Fibroblast of peridontal ligament (primary cell): ENCODE data around the gene TRAF1.

Source experiments
- DNase-seq: peaks from one replicate; pipeline ENCODE4 v3.0.0-alpha.2; 2010; ENCODE audit errors: extremely low read depth

The TRAF1 gene

DNA sequence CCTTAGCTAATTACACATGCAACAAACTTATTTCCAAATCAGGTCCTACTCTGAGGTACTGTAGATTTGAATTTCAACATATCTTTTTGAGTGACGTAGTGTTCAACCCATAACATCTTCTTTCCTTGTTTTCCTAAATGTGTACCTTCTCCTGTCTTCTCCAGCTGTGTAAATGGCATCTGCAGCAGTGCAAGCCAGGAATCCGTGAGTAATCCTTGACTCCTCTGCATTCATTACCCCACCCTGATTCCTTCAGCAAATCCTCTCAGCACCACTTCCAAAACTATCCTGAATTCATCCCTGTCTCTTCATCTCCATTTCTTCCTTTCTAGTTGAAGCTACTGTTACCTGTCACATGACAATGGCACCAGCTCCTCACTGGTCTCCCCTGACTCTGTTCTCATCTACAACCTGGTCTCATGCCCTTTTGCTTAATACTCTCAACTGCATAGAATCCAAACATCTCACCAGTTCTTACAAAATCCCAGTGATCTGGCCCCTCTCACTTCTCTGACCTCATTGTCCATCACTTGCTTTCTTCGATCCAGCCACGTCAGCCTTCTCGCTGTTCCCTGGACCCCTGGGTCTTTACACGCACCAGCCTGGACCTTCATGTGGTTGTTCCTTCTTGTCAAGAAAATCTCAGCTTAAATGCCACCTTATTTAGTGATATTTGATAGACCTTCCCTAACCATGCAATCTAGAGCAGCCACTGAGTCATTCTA, 14.6 kb upstream of the TRAF1 start:
- DNase-seq: peak; percentile 53

GRCh38 chr9:120940573-120940972, 14.0 kb upstream of the TRAF1 start:
- no peak for DNase-seq

DNA sequence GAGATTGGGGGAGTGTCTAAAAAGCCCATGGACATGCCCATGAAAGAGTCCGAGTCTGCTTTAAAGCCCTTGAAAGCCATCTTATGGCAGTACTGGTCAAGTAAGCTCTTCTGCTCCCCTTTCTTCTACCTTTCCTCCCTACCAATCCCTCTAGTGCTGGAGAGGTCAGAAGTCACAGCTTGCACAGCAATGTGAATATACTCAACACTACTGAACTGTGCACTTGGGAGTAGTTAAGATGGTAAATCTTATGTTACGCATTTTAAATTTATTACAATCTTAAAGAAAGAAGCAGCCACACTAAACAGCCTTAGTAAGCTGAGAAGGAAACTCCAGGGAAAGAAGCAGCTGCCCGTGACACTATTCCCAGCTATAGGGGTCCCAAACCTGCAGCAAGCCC, 12.3 kb upstream of the TRAF1 start:
- DNase-seq: no peak

DNA sequence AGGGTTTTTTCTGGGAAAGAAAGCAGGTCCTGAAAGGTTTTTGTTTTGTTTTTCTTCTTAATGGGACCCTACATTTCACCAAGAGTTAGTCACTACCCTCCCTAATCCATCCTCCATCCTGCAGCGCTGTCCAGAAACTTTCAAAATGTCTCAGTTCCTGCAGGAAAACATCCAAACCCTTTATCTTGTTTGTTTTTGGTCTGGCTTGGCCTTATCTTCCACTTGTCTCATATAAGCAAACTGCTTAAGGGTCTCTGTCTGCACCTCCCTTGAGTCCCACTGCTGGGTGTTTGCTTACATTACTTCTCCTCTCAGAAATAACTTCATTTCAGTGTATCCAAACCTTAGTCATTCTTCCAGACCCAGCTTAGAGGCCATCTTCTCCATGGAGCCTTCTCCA, 11.0 kb upstream of the TRAF1 start:
- DNase-seq: peak; percentile 57

- DNase-seq: peak; percentile 58
Observed at GRCh38 chr9:120937127-120937526, 10.5 kb upstream of the TRAF1 start.

- no peak for DNase-seq
Observed at GRCh38 chr9:120936764-120937122, 10.1 kb upstream of the TRAF1 start.

GRCh38 chr9:120936011-120936763, 9.6 kb upstream of the TRAF1 start:
- DNase-seq: peak; percentile 99

GRCh38 chr9:120935383-120935857, 8.8 kb upstream of the TRAF1 start:
- peak; percentile 80 for DNase-seq

DNA sequence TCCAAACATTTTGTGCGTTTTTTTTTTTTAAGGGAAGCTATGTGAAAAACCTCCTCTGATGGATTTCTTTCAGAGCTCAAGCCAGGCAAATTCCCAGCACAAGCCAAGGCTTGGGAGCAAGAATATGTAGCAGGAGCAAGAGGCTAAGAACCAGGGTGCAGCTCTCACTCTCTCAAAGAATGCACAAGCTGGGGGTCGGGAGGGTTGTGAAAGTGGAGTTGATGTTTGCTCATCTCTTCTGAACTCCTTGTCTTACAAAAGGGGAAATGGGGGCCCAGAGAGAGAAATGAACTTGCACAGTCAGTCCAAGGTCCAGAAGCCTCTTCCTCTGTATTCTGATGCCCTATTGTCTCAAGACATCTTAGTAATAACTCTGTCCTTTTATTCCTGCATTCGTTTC, 7.7 kb upstream of the TRAF1 start:
- DNase-seq: no peak

DNA sequence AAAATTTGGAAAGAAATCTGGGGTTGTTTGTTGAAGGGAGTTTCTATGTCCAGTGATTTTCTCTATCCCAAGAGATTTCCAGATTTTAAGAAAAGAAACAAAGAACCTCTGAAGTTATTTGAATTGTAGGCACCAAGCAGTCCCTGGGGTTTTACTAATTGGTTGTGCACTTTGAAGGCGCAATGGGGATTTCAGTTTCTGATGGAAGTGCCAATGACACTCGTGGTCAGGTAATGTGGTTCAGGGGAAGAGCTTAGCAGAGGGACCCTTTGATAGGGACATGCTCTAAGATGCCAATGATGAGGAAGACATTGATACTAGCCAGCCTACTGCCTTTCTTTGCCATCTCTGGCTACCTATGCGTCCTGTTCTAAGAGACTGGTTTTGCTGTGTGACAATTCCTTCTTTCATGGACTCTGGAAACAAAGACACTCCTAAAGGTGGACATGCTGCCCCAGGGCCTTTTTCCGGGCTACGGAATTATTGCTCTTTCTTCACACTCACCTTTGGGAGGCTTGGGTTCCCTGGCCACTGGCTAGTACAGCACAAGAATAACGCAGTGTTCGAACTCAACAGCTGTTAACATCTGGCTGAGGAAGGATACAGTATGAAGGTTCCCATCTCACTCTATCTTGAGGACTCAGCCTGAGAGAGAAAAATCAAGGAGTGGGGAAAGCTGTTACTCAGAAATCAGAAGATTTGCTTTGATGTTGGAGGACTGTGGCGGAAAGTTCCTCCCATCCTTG, 6.9 kb upstream of the TRAF1 start:
- DNase-seq: no peak

DNA sequence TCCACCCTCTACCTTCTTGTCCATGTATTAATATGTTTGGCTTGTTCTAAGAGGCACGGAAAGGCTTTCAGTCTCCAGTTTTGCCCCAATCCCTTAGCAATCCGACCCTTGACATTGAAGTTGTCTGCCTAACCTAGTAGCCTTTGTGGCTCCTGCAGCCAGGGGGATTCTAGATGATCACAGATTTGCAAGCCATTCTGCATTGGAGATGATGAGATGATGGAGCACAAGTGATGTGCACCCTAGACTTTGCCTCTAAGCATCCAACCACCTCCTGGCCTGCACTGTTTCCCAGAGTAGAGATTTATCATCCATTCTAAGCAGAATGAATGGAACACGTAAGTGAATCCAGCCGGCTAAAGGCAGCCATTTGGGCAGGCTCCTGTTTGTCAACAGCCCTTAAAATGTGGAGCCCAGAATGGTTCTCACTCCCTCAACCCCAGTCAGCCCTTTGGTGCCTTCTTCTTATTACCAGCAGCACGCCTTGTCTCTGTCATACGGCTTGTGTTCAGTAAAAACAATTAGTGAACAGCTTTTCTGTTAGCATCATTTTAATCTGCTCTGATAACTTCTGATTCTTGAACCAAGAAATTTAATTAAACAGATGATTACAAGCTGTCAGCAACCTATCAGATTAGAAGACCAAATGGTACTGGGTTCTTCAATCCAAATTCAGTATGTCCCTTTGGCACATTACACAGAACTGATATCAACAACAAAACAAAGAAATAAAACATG, 5.7 kb upstream of the TRAF1 start:
- DNase-seq: no peak

GRCh38 chr9:120931231-120932085, 4.9 kb upstream of the TRAF1 start:
- peak; percentile 65 for DNase-seq

- DNase-seq: no peak
Observed at GRCh38 chr9:120929229-120929791, 2.7 kb upstream of the TRAF1 start.

DNA sequence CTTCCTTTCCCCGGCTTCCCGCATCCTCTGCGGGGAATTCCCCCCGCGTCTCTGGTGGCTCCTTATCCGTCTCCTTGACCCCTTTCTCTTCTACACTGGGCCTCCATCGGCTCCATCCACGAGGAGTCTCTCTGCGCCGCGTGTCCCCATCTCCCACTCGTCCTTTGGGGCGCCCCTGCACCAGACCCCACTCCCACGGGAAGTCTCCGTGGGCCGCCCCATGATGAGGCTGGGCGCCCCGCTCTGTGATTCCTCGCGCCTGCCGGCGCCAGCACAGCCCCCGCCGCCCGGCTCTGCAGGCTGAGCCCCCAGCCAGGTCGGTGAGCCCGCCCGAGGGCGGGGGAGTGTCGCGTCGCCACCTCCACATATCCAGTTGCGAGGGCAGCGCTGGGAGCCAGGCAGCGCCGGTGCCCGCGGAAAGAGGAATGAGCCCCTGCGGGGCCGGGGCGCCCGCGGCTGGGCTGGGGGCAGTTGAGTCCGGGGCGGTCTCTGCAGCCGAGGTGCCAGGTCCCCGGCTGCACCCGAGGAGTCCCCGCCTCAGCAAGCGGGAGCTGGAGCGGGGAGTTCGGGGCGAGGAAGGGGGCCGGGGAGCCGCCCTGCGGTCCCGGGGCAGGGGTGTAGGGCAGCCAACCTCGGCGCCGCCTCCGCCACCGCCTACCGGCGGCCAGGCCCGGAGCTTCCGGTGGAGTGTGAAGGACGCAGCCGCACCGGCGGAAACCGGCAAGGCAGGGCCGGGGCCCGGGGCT, 2.1 kb upstream of the TRAF1 start:
- DNase-seq: no peak

DNA sequence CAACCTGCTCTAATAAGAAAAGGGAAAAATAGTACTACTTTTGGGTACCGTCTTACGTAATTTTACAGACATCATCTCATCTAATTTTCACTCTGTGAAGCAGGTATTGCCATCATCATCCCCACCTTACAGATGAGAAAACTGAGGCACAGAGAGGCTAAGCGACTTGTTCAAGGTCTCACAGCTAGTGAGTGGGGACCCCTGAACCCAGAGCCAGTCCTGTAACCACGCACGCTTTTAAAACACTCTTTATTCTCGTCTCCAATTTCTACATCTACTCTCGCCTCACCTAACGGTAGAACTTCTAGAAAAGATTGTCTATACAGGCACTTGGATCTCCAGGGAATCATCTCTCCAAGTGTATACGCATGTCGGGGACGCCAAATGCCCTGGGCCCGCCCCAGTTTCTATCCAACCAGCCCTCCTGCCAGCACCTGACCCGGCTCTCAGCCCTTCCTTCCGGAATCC, 1.5 kb upstream of the TRAF1 start:
- DNase-seq: no peak

DNA sequence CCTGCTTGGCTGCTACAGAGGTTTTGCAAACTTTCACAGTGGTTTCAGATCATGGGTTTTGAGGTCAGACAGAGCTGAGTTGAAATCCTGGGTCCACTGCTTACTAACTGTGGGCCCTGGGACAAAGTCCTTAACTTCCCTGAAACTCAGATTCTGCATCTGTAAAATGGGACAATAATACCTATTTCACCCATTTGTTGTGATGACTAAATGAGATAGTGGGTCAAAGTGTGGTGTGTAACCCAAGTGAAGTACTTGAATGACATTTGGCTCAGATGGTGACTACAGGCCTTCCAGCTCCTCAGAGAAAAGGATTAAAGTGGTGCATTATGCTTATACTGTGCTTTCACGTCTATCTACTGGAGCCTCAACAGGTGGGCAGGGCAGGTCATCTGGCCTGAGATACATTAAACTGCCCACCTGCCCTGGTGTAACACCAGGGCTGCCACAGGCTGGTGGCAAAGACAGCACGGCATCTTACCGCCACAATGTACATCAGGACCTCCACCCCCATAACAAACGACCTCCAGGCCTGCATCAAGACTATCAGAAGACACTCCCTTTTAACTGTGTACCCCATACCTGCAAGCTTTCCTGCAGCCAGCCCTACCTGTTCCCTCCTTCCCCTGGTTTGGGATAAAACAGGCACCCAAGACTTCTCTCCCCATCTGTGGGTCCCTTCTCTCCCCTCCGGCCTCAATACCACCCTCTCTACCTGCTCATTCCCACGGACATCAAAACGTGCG, 846 bp upstream of the TRAF1 start:
- DNase-seq: no peak

GRCh38 chr9:120925535-120926396, 830 bp downstream of the TRAF1 start:
- peak; percentile 82 for DNase-seq
